Left lung (tissue), 10 donors: ENCODE data around the gene TTI1. TPM values are rescaled to one million over a fixed set of nuclear protein-coding genes. Genes with fewer than 3 reads are reported as not detected.

ENCODE experiments used
- ATAC-seq: fragments of 200-7000 bp; cut with Tn5 transposase; one replicate; pipeline ENCODE4 v1.9.1; 2020; ENCODE audit warnings: moderate library complexity
- DNase-seq, 4 donors: peaks; one replicate each; pipeline ENCODE4 v3.0.0-alpha.2; 2013 to 2020
- H3K27ac ChIP-seq, 2 donors: fragments of 200-600 bp; sonication (generic) in 1 of 2; one replicate each; pipeline versions ENCODE4 v1.5.0 to v1.8.0; 2020 to 2021
- H3K27me3 ChIP-seq, 2 donors: fragments of 200-600 bp; sonication (generic) in 1 of 2; one replicate each; pipeline versions ENCODE4 v1.5.0 to v1.8.0; 2020 to 2021
- H3K36me3 ChIP-seq, 2 donors: fragments of 200-600 bp; sonication (generic) in 1 of 2; one replicate each; pipeline versions ENCODE4 v1.5.0 to v1.8.0; 2020 to 2021
- H3K4me1 ChIP-seq, 2 donors: fragments of 200-600 bp; one replicate each; pipeline ENCODE4 v1.8.0; 2021
- H3K4me3 ChIP-seq, 2 donors: fragments of 200-600 bp; sonication (generic) in 1 of 2; one replicate each; pipeline versions ENCODE4 v1.5.0 to v1.8.0; 2020 to 2021; ENCODE audit warnings: mild to moderate bottlenecking in 1 of 2
- H3K9me3 ChIP-seq, 2 donors: fragments of 200-600 bp; sonication (generic) in 1 of 2; one replicate each; pipeline versions ENCODE4 v1.5.0 to v1.8.0; 2020 to 2021
- intact Hi-C, 2 donors: fragments of 100-400 bp; cut with DNase I; formaldehyde crosslinking; loops; one replicate each; pipeline versions ENCODE4 v1.11.2 to v1.14.2; 2022
- polyA plus RNA-seq, 6 donors: library from polyadenylated mRNA; unstranded; fragments of 120-200 nt; gene quantifications; one replicate each; pipeline ENCODE4 v1.2.1, GENCODE V29; 2013; ENCODE audit not compliant: insufficient read length in 6 of 6
- total RNA-seq, 2 donors: library from RNA; stranded (reverse); fragmentation: NEBNext Ultra II Directional; extraction: Animal tissue kit (Norgen Biotek cat#: 25700); gene quantifications; one replicate each; pipeline ENCODE4 v1.2.1, GENCODE V29; 2021
- TF ChIP-seq, protein P1 (sequence below), 2 donors: fragments of 200-600 bp; sonication (generic) in 1 of 2; IDR thresholded peaks; one replicate each; pipeline versions ENCODE4 v1.5.0 to v1.8.0; 2021; ENCODE audit warnings: antibody characterized with exemption in 2 of 2
- donor health status: DM: no; HTN: yes; CAD: no.
- donor health status: DM: no; HTN: no; CAD: no.

The TTI1 gene
- total and polyA plus RNA-seq, 8 donors, result 16.9 to 32.5 (median 29.6) TPM

DNA sequence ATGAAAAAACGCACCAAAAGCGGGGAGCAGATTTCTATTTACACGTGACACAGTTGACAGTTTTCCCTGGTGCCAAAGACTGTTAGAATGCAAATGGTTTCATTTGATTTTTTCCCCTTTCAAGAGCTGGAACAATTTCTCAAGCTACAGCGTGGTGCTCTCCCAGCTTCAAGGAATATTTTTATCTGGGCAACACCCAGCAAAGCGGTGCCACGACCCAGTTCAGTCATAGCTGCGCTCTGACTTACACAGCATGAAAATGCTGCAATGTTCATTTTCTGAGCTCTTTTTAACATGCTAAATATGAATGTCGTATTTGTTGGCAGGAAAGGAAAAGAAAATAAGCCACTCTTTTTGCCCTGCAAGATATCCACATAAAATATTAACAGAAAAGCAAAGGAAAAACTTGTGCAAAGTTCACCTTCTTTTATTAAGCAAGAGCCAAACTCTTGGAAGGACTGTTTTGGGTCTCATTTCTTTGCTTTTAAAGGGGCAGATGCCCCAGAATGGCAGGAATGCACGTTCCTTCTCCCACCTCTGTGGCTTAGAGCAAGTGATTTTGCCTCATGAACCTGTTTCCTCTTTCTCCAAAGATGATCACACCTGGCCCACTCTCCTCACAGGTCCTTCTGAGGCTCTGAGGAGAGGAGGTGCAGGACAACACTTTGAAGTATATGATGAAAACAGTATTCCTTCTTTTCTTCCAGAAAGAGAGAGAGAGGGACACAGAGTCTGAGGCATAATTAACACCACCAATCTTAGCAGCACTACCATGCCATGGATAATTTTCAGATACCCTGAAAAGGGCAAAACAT lies 47.0 kb downstream of the TTI1 start:
- H3K4me3 ChIP-seq, result no peak overlapping the region
- H3K27ac ChIP-seq, result peak overlapping the region; percentile 24 to 53
- no peaks in the 10 kb centered on the region for H3K9me3 ChIP-seq
- DNase-seq (no peak), ATAC-seq (peak; percentile 14)
- H3K4me1 ChIP-seq, result peaks cover 15 to 48% of the 10 kb centered on the region in 2 donors
- intact Hi-C loops, result no loop called here
- H3K36me3 ChIP-seq, result peaks cover 0 to 29% of the 10 kb centered on the region in 2 donors
- no peaks in the 10 kb centered on the region for H3K27me3 ChIP-seq
- TF ChIP-seq, protein P1, sequence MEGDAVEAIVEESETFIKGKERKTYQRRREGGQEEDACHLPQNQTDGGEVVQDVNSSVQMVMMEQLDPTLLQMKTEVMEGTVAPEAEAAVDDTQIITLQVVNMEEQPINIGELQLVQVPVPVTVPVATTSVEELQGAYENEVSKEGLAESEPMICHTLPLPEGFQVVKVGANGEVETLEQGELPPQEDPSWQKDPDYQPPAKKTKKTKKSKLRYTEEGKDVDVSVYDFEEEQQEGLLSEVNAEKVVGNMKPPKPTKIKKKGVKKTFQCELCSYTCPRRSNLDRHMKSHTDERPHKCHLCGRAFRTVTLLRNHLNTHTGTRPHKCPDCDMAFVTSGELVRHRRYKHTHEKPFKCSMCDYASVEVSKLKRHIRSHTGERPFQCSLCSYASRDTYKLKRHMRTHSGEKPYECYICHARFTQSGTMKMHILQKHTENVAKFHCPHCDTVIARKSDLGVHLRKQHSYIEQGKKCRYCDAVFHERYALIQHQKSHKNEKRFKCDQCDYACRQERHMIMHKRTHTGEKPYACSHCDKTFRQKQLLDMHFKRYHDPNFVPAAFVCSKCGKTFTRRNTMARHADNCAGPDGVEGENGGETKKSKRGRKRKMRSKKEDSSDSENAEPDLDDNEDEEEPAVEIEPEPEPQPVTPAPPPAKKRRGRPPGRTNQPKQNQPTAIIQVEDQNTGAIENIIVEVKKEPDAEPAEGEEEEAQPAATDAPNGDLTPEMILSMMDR (IDR thresholded peaks at IDR 0.05), result no peak

- no peak overlapping the region for H3K4me3 ChIP-seq
- ATAC-seq, result no peak
- TF ChIP-seq, protein P1 (IDR thresholded peaks at IDR 0.05), result no peak
- H3K4me1 ChIP-seq, result peaks cover 0 to 28% of the 10 kb centered on the region in 2 donors
- intact Hi-C loops, result no loop called here
- no peaks in the 10 kb centered on the region for H3K9me3 ChIP-seq
- H3K36me3 ChIP-seq, result peaks cover 0 to 35% of the 10 kb centered on the region in 2 donors
- H3K27me3 ChIP-seq, result no peaks in the 10 kb centered on the region
- peak in 1 of 4 donors; percentile 31 for DNase-seq
- no peak overlapping the region for H3K27ac ChIP-seq
These were observed 49.1 kb downstream of the TTI1 start for GRCh38 chr20:37984018-37984785.

DNA sequence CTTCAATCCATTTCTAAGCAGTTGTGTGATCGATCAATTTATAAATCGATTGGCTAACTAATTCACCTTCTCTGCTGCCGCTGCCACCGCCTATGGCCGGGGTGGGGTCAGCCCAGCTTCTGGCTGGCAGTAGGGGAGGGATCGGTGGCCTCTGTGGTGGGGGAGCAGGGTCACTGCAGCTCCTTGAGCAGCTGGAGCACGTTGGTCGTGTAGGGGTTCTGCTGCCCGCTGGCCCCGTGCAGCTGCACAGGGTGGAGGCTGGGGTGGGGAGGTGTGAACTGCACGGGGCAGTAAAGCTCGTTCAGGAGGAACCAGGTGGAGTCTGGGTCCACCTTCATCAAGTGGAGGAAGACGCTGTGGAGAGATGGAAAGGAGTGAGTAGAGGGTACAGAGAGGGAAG lies 50.0 kb downstream of the TTI1 start:
- DNase-seq, result no peak
- Histone ChIP-seq H3K9me3 (no peaks in the 10 kb centered on the region), H3K4me3 (no peak overlapping the region), H3K27ac (no peak overlapping the region), H3K36me3 (peaks cover 0 to 28% of the 10 kb centered on the region in 2 donors), H3K4me1 (peaks cover 0 to 19% of the 10 kb centered on the region in 2 donors), H3K27me3 (no peaks in the 10 kb centered on the region)
- intact Hi-C loops, result no loop called here
- TF ChIP-seq, protein P1 (IDR thresholded peaks at IDR 0.05), result no peak
- ATAC-seq, result no peak

DNA sequence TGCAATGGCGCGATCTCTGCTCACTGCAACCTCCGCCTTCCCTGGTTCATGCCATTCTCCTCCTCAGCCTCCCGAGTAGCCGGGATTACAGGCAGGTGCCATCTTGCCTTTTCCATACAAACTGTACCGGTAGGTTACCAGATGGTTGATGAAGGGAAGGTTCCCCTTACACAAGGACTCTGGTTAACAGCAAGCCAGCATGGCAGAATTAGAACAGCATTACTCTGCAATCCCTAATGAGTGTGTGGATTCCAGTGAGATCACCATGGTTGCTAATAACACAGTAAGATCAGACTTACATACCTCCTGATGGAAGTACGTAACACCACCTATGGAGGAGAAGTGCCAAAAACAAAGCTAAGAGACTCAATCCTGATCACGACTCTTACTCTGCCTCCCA lies 51.7 kb downstream of the TTI1 start:
- intact Hi-C loops, result no loop called here
- H3K36me3 ChIP-seq, result peaks cover 0 to 25% of the 10 kb centered on the region in 2 donors
- H3K4me1 ChIP-seq, result peaks cover 0 to 8% of the 10 kb centered on the region in 2 donors
- TF ChIP-seq, protein P1 (IDR thresholded peaks at IDR 0.05), result no peak
- no peaks in the 10 kb centered on the region for H3K27me3 ChIP-seq
- H3K4me3 ChIP-seq, result no peak overlapping the region
- no peaks in the 10 kb centered on the region for H3K9me3 ChIP-seq
- no peak for ATAC-seq
- no peak overlapping the region for H3K27ac ChIP-seq
- no peak for DNase-seq

GRCh38 chr20:37980876-37981275 lies 52.4 kb downstream of the TTI1 start:
- H3K36me3 ChIP-seq, result peaks cover 0 to 25% of the 10 kb centered on the region in 2 donors
- ATAC-seq, result no peak
- no peaks in the 10 kb centered on the region for H3K27me3 ChIP-seq
- no peaks in the 10 kb centered on the region for H3K9me3 ChIP-seq
- H3K4me1 ChIP-seq, result peaks cover 0 to 2% of the 10 kb centered on the region in 2 donors
- DNase-seq, result no peak
- TF ChIP-seq, protein P1 (IDR thresholded peaks at IDR 0.05), result no peak
- H3K4me3 ChIP-seq, result no peak overlapping the region
- no peak overlapping the region for H3K27ac ChIP-seq
- intact Hi-C loops, result no loop called here
